Testis (tissue), 3 donors: Measurements from ENCODE around the gene IGSF8. TPM values are rescaled to one million over a fixed set of nuclear protein-coding genes. Genes with fewer than 3 reads are reported as not detected.
A peak's percentile ranks its signal among the peaks of the same experiment; 100 is the strongest.

Experiments
- DNase-seq: peaks from one replicate; pipeline ENCODE4 v3.0.0-alpha.2; 2019
- H3K27ac ChIP-seq, 2 donors: fragments of 200-600 bp; sonication (generic); one replicate each; pipeline ENCODE4 v1.5.1; 2019
- H3K27me3 ChIP-seq: fragments of 200-600 bp; sonication (generic); one replicate; pipeline ENCODE4 v1.5.1; 2019
- H3K36me3 ChIP-seq: fragments of 200-600 bp; sonication (generic); one replicate; pipeline ENCODE4 v1.5.1; 2017; ENCODE audit warnings: low read depth; ENCODE audit errors: missing control alignments
- H3K4me1 ChIP-seq: fragments of 200-600 bp; sonication (generic); one replicate; pipeline ENCODE4 v1.5.1; 2019
- H3K4me3 ChIP-seq, 2 donors: fragments of 200-600 bp; sonication (generic); one replicate each; pipeline ENCODE4 v1.5.1; 2017 to 2019
- H3K9me3 ChIP-seq: fragments of 200-600 bp; sonication (generic); one replicate; pipeline ENCODE4 v1.5.1; 2017
- POLR2A ChIP-seq: fragments of 450-650 bp; IDR thresholded peaks from one replicate; pipeline ENCODE4 v1.6.1; 2017; ENCODE audit warnings: antibody characterized with exemption, mild to moderate bottlenecking, moderate library complexity
- WGBS, 2 donors: methylation state at CpG; one replicate each; pipeline ENCODE4 v1.1.5; 2018; 5-methylcytosine and 5-hydroxymethylcytosine counted together
- intact Hi-C: fragments of 100-400 bp; cut with DNase I; formaldehyde crosslinking; loops from one replicate; pipeline ENCODE4 v1.15.1; 2023; ENCODE audit warnings: low total_unique reads
- polyA plus RNA-seq: library from polyadenylated mRNA; stranded (reverse); fragments of 350-450 nt; fragmentation: Illumina TruSeq; extraction: RNeasy Lipid Tissue Mini Kit (QIAGEN cat#74804); gene quantifications from one replicate; pipeline ENCODE4 v1.2.3, GENCODE V29; 2014; ENCODE audit warnings: low read depth, low replicate concordance; ENCODE audit not compliant: insufficient read depth
- total RNA-seq, 2 donors: library from RNA; depleted of rRNA; stranded (reverse); fragments of >200 nt; gene quantifications; one replicate each; pipeline ENCODE4 v1.2.3, GENCODE V29; 2016
- TF ChIP-seq, protein P1 (sequence below), 3 experiments: fragments of 450-650 bp in 2 of 3; fragments of 200-600 bp in 1 of 3; sonication (generic) in 1 of 3; IDR thresholded peaks; one replicate each; pipeline ENCODE4 v1.5.1; 2016 to 2019; ENCODE audit warnings: antibody characterized with exemption in 3 of 3, mild to moderate bottlenecking in 2 of 3, moderate library complexity in 1 of 3

The IGSF8 gene
- total and polyA plus RNA-seq, 3 donors from 2014 or later = 79.8 to 119 (median 104) TPM

DNA sequence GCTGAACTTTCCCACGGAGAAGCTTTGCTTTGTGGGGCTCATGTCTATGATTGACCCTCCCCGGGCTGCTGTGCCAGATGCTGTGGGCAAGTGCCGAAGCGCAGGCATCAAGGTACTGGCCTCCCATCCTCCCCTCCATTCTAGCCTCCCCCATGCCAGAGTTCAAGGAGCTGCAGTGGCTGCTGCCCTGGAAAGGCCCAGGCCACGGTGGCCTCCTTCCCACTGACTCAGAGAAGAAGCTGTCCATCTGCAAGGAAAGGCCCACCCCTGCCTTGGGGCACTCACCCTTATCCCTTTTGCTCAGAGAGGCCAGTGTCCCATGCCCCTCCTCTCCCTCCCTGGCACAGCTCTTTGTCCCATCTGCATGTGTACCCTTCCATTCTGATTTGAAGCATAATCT lies 32.1 kb upstream of the IGSF8 start:
- Histone ChIP-seq H3K9me3 (no peaks in the 10 kb centered on the region), H3K27ac (peak overlapping the region; percentile 74 to 86), H3K36me3 (no peaks in the 10 kb centered on the region), H3K4me1 (peaks cover 25% of the 10 kb centered on the region), H3K4me3 (no peak overlapping the region), H3K27me3 (no peaks in the 10 kb centered on the region)
- DNase-seq = no peak
- intact Hi-C loops = no loop called here
- TF ChIP-seq, protein P1, sequence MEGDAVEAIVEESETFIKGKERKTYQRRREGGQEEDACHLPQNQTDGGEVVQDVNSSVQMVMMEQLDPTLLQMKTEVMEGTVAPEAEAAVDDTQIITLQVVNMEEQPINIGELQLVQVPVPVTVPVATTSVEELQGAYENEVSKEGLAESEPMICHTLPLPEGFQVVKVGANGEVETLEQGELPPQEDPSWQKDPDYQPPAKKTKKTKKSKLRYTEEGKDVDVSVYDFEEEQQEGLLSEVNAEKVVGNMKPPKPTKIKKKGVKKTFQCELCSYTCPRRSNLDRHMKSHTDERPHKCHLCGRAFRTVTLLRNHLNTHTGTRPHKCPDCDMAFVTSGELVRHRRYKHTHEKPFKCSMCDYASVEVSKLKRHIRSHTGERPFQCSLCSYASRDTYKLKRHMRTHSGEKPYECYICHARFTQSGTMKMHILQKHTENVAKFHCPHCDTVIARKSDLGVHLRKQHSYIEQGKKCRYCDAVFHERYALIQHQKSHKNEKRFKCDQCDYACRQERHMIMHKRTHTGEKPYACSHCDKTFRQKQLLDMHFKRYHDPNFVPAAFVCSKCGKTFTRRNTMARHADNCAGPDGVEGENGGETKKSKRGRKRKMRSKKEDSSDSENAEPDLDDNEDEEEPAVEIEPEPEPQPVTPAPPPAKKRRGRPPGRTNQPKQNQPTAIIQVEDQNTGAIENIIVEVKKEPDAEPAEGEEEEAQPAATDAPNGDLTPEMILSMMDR (IDR thresholded peaks at IDR 0.05) = no peak
- TF ChIP-seq POLR2A = no peak
- 74 to 89% methylated on average over 1 to 5 of the region's 5 CpGs for WGBS, 2 donors

- Histone ChIP-seq H3K4me1 (peaks cover 25% of the 10 kb centered on the region), H3K36me3 (no peaks in the 10 kb centered on the region), H3K9me3 (no peaks in the 10 kb centered on the region), H3K27me3 (no peaks in the 10 kb centered on the region), H3K27ac (peak overlapping the region; percentile 74 to 86), H3K4me3 (no peak overlapping the region)
- intact Hi-C loops = no loop called here
- WGBS, 2 donors = 95 to 96% methylated on average over 11 of the region's 11 CpGs
- DNase-seq = no peak
- TF ChIP-seq POLR2A = no peak
- TF ChIP-seq, protein P1 (IDR thresholded peaks at IDR 0.05) = no peak
Observed at GRCh38 chr1:160129966-160130365, 31.5 kb upstream of the IGSF8 start.

- Histone ChIP-seq H3K36me3 (no peaks in the 10 kb centered on the region), H3K9me3 (no peaks in the 10 kb centered on the region), H3K4me3 (no peak overlapping the region), H3K27me3 (no peaks in the 10 kb centered on the region), H3K4me1 (peaks cover 25% of the 10 kb centered on the region), H3K27ac (peak overlapping the region in 1 of 2 donors; percentile 86)
- no peak for DNase-seq
- TF ChIP-seq POLR2A = no peak
- TF ChIP-seq, protein P1 (IDR thresholded peaks at IDR 0.05) = no peak
- 88 to 89% methylated on average over 3 of the region's 3 CpGs for WGBS, 2 donors
- intact Hi-C loops = no loop called here
Observed at GRCh38 chr1:160129558-160129957, 31.1 kb upstream of the IGSF8 start.

GRCh38 chr1:160129046-160129445 lies 30.6 kb upstream of the IGSF8 start:
- no peaks in the 10 kb centered on the region for H3K9me3 ChIP-seq
- WGBS, 2 donors = 76 to 93% methylated on average over 5 of the region's 5 CpGs
- TF ChIP-seq, protein P1 (IDR thresholded peaks at IDR 0.05) = no peak
- no peak for TF ChIP-seq POLR2A
- H3K4me3 ChIP-seq = no peak overlapping the region
- H3K27me3 ChIP-seq = no peaks in the 10 kb centered on the region
- peaks cover 25% of the 10 kb centered on the region for H3K4me1 ChIP-seq
- H3K27ac ChIP-seq = no peak overlapping the region
- intact Hi-C loops = no loop called here
- no peaks in the 10 kb centered on the region for H3K36me3 ChIP-seq
- DNase-seq = no peak

- no peaks in the 10 kb centered on the region for H3K36me3 ChIP-seq
- no peaks in the 10 kb centered on the region for H3K27me3 ChIP-seq
- WGBS, 2 donors = 87 to 90% methylated on average over 18 of the region's 18 CpGs
- no peak overlapping the region for H3K4me3 ChIP-seq
- no peak for TF ChIP-seq POLR2A
- TF ChIP-seq, protein P1 (IDR thresholded peaks at IDR 0.05) = no peak
- DNase-seq = no peak
- intact Hi-C loops = no loop called here
- no peaks in the 10 kb centered on the region for H3K9me3 ChIP-seq
- no peak overlapping the region for H3K27ac ChIP-seq
- peaks cover 25% of the 10 kb centered on the region for H3K4me1 ChIP-seq
Observed at GRCh38 chr1:160128636-160129035, 30.2 kb upstream of the IGSF8 start.
